RWPE2 (cell line): ENCODE results near the gene DICER1.
A peak's percentile ranks its signal among the peaks of the same experiment; 100 is the strongest.

Experiments used
- ATAC-seq: fragments of 200-7000 bp; cut with Tn5 transposase; 3 replicates; pipeline ENCODE4 v1.9.1; 2021; ENCODE audit warnings: low read depth
- DNase-seq: peaks from one replicate; pipeline ENCODE4 v3.0.0-alpha.2; 2020; ENCODE audit warnings: low spot score
- H3K27ac ChIP-seq: fragments of 450-650 bp; 2 replicates; pipeline ENCODE4 v1.5.1; 2017; ENCODE audit warnings: mild to moderate bottlenecking; ENCODE audit not compliant: poor library complexity, severe bottlenecking
- H3K27me3 ChIP-seq: fragments of 250-450 bp; sonication (Bioruptor Pico); 2 replicates; pipeline ENCODE4 v1.5.1; 2021; ENCODE audit warnings: mild to moderate bottlenecking, moderate library complexity; ENCODE audit not compliant: insufficient read depth, poor library complexity, severe bottlenecking
- H3K36me3 ChIP-seq: fragments of 250-450 bp; sonication (Bioruptor Pico); 2 replicates; pipeline ENCODE4 v1.5.1; 2020; ENCODE audit warnings: low read depth, mild to moderate bottlenecking, moderate library complexity
- H3K4me1 ChIP-seq: fragments of 250-450 bp; sonication (Bioruptor Pico); 2 replicates; pipeline ENCODE4 v1.5.1; 2021; ENCODE audit warnings: mild to moderate bottlenecking, moderate library complexity; ENCODE audit not compliant: insufficient read depth, poor library complexity, severe bottlenecking
- H3K4me3 ChIP-seq: fragments of 250-450 bp; sonication (Bioruptor Pico); 2 replicates; pipeline ENCODE4 v1.5.1; 2021; ENCODE audit warnings: mild to moderate bottlenecking, moderate library complexity; ENCODE audit not compliant: severe bottlenecking
- H3K9me3 ChIP-seq: fragments of 250-450 bp; sonication (Bioruptor Pico); 2 replicates; pipeline ENCODE4 v1.5.1; 2021; ENCODE audit warnings: mild to moderate bottlenecking, moderate library complexity; ENCODE audit not compliant: severe bottlenecking
- CTCF ChIP-seq: fragments of 450-650 bp; IDR thresholded peaks from one replicate; pipeline ENCODE4 v1.5.1; 2017; ENCODE audit warnings: mild to moderate bottlenecking, moderate library complexity; ENCODE audit not compliant: poor library complexity, severe bottlenecking

Gene DICER1

GRCh38 chr14:95058491-95058890 lies 98.8 kb downstream of the DICER1 start:
- no peak overlapping the region for H3K4me3 ChIP-seq
- no peaks in the 10 kb centered on the region for H3K27me3 ChIP-seq
- DNase-seq = no peak
- H3K4me1 ChIP-seq = no peaks in the 10 kb centered on the region
- H3K27ac ChIP-seq = no peak overlapping the region
- no peaks in the 10 kb centered on the region for H3K36me3 ChIP-seq
- ATAC-seq = no peak
- no peaks in the 10 kb centered on the region for H3K9me3 ChIP-seq
- TF ChIP-seq CTCF = no peak

- Histone ChIP-seq H3K27me3 (no peaks in the 10 kb centered on the region), H3K27ac (no peak overlapping the region), H3K4me1 (no peaks in the 10 kb centered on the region), H3K4me3 (no peak overlapping the region), H3K36me3 (no peaks in the 10 kb centered on the region), H3K9me3 (no peaks in the 10 kb centered on the region)
- TF ChIP-seq CTCF = no peak
- ATAC-seq (no peak), DNase-seq (no peak)
Observed at GRCh38 chr14:95057851-95058250, 99.5 kb downstream of the DICER1 start.

GRCh38 chr14:95057147-95057546 lies 100.2 kb downstream of the DICER1 start:
- Histone ChIP-seq H3K4me1 (no peaks in the 10 kb centered on the region), H3K27ac (no peak overlapping the region)

GRCh38 chr14:95056476-95056875 lies 100.9 kb downstream of the DICER1 start:
- ATAC-seq (no peak), DNase-seq (peak; percentile 51)
- Histone ChIP-seq H3K4me3 (no peak overlapping the region), H3K27me3 (no peaks in the 10 kb centered on the region), H3K27ac (no peak overlapping the region), H3K36me3 (no peaks in the 10 kb centered on the region), H3K9me3 (no peaks in the 10 kb centered on the region), H3K4me1 (no peaks in the 10 kb centered on the region)
- no peak for TF ChIP-seq CTCF

More at GRCh38 chr14:95057147-95057546, 100.2 kb downstream of the DICER1 start:
- no peak for TF ChIP-seq CTCF
- no peaks in the 10 kb centered on the region for H3K36me3 ChIP-seq
- no peak overlapping the region for H3K4me3 ChIP-seq
- H3K9me3 ChIP-seq = no peaks in the 10 kb centered on the region
- ATAC-seq (no peak), DNase-seq (peak; percentile 39)
- H3K27me3 ChIP-seq = no peaks in the 10 kb centered on the region

GRCh38 chr14:95055318-95055717 lies 102.0 kb downstream of the DICER1 start:
- no peaks in the 10 kb centered on the region for H3K27me3 ChIP-seq
- no peaks in the 10 kb centered on the region for H3K9me3 ChIP-seq
- no peak for ATAC-seq
- TF ChIP-seq CTCF = no peak
- no peak overlapping the region for H3K27ac ChIP-seq
- DNase-seq = peak; percentile 50
- H3K4me1 ChIP-seq = no peaks in the 10 kb centered on the region
- no peaks in the 10 kb centered on the region for H3K36me3 ChIP-seq
- H3K4me3 ChIP-seq = no peak overlapping the region
